Measurements from ENCODE around the gene KCTD19. TPM values are rescaled to one million over a fixed set of nuclear protein-coding genes. Genes with fewer than 3 reads are reported as not detected.
"Not testable (repeated sequence)": the region's sequence is repeated elsewhere in the genome, so short reads cannot be mapped to it uniquely, and the experiment has no call there.

Gene KCTD19
- total RNA-seq, result 1 to 10 TPM; 7.9 to 8.5 TPM

GRCh38 chr16:67326472-67327309 lies at the start of gene KCTD19, which contains the start of gene LRRC36:
TSS of gene KCTD19 (minus strand) at chr16:67326741. CDS start at chr16:67326707, 34 bp downstream.
TSS of gene LRRC36 (plus strand) at chr16:67326815. CDS start at chr16:67326863, 48 bp downstream.
- H3K4me3 Mint-ChIP-seq, result peak within 1 kb of the TSS; percentile 92 to 99
- peaks cover 0 to 4% of the 10 kb centered on the region in 2 donors for H3K36me3 Mint-ChIP-seq (ENCODE audit: insufficient read depth in 2 of 2)
- peaks cover 59% of the 10 kb centered on the region for H3K27me3 Mint-ChIP-seq (ENCODE audit: low read depth)
- no peaks in the 10 kb centered on the region for H3K9me3 Mint-ChIP-seq
- peak; percentile 86 to 89 for DNase-seq
- H3K4me1 Mint-ChIP-seq (ENCODE audit: low read depth), result peaks cover 16% of the 10 kb centered on the region
- peak; percentile 88 to 95 for ATAC-seq (replicated peaks in 1 of 2)
- peak within 1 kb of the TSS; percentile 64 for H3K27ac Mint-ChIP-seq

DNA sequence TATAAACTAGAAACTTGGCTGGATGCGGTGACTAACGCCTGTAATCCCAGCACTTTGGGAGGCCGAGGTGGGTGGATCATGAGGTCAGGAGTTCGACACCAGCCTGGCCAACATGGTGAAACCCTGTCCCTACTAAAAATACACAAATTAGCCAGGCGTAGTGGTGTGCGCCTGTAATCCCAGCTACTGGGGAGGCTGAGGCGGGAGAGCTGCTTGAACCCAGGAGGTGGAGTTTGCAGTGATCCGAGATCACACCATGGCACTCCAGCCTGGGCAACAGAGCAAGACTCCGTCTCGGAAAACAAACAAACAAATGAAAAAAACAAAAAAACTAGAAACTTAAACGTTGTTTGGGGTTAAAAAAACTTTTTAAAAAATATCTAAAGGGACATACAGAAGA lies 49.5 kb upstream of the KCTD19 start:
- not testable (repeated sequence) for DNase-seq; H3K27ac Mint-ChIP-seq; H3K36me3 Mint-ChIP-seq (ENCODE audit: insufficient read depth in 2 of 2); ATAC-seq (replicated peaks in 1 of 2); H3K4me3 Mint-ChIP-seq; H3K27me3 Mint-ChIP-seq (ENCODE audit: low read depth); H3K9me3 Mint-ChIP-seq; H3K4me1 Mint-ChIP-seq (ENCODE audit: low read depth)

- Mint-ChIP-seq H3K9me3 (no peaks in the 10 kb centered on the region), H3K27me3 (ENCODE audit: low read depth) (peaks cover 8% of the 10 kb centered on the region), H3K27ac (no peak overlapping the region), H3K4me1 (ENCODE audit: low read depth) (no peaks in the 10 kb centered on the region), H3K4me3 (no peak overlapping the region), H3K36me3 (ENCODE audit: insufficient read depth in 2 of 2) (no peaks in the 10 kb centered on the region)
- no peak for DNase-seq
- no peak for ATAC-seq (replicated peaks in 1 of 2)
Observed at GRCh38 chr16:67372664-67373063, 46.1 kb upstream of the KCTD19 start.

DNA sequence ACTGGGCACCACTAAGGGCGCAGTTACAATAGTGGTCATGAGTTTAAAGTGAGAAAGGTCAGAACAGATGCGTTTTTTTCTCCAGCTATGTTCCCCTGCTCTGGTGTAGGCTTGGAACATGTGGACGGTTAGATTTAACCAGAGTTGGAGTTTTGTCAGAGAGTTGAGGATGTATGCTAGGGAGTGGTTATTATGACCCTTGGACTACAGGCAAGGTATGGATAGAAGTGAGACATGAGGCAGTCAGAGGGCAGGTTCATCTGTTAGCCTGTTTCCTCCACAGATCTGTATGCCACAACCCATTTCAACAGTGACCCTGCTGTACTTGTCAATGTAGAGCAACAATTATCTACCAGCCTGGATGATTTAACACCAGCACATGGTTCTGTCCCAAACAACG lies 44.1 kb upstream of the KCTD19 start:
- H3K9me3 Mint-ChIP-seq, result no peaks in the 10 kb centered on the region
- peaks cover 7% of the 10 kb centered on the region for H3K27me3 Mint-ChIP-seq (ENCODE audit: low read depth)
- no peak overlapping the region for H3K4me3 Mint-ChIP-seq

GRCh38 chr16:67364600-67365235 lies 38.2 kb upstream of the KCTD19 start:
- H3K27me3 Mint-ChIP-seq (ENCODE audit: low read depth), result no peaks in the 10 kb centered on the region
- no peaks in the 10 kb centered on the region for H3K36me3 Mint-ChIP-seq (ENCODE audit: insufficient read depth in 2 of 2)
- no peak overlapping the region for H3K4me3 Mint-ChIP-seq
- no peak overlapping the region for H3K27ac Mint-ChIP-seq
- peaks cover 12% of the 10 kb centered on the region for H3K4me1 Mint-ChIP-seq (ENCODE audit: low read depth)
- ATAC-seq (replicated peaks in 1 of 2) (no peak), DNase-seq (no peak)
- H3K9me3 Mint-ChIP-seq, result no peaks in the 10 kb centered on the region

More for the DNA sequence above, 44.1 kb upstream of the KCTD19 start:
- no peaks in the 10 kb centered on the region for H3K36me3 Mint-ChIP-seq (ENCODE audit: insufficient read depth in 2 of 2)
- no peak overlapping the region for H3K27ac Mint-ChIP-seq
- H3K4me1 Mint-ChIP-seq (ENCODE audit: low read depth), result peaks cover 4% of the 10 kb centered on the region
- DNase-seq (no peak), ATAC-seq (replicated peaks in 1 of 2) (no peak)

DNA sequence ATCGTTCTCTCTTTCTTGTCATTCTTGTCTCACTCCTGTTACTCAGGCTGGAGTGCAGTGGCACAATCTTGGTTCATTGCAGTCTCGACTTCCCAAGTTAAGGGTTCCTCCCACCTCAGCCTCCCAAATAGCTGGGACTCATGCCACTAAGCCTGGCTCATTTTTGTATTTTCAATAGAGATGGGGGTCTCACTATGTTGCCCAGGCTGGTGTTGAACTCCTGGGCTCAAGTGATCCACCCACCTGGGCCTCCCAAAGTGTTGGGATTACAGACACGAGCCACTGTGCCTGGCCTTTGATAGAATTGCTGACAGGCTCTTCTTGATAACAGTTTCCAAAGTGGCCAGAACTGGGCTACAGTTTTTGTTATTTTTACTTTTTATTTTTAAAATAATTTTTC lies 34.5 kb upstream of the KCTD19 start:
- no peak for ATAC-seq (replicated peaks in 1 of 2)
- H3K9me3 Mint-ChIP-seq, result no peaks in the 10 kb centered on the region
- no peak overlapping the region for H3K4me3 Mint-ChIP-seq

DNA sequence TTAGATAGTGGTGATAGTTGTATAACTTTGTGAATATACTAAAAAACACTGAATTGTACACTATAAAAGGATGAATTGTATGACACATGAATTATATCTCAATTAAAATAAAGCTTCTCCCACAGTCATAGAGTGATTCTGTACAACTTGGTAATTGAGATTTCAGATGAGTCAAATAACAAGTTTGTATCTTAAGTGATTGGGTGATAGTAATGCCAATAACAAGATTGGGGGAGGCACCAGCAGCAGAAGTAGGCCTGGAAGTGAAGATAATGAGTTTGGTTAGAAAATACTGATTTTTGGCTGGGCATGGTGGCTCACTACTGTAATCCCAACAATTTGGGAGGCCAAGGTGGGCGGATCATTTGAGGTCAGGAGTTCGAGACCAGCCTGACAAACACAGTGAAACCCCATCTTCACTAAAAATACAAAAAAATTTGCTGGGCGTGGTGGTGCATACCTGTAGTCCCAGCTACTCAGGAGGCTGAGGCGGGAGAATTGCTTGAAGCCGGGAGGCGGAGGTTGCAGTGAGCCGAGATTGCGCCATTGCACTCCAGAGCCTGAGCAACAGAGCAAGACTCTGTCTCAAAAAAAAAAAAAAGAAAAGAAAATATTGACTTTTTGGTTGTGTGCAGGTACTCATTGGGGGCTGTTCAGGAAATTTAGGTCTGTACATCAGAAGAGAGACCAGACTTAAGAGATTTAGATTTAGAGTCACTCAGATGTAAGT lies 33.2 kb upstream of the KCTD19 start:
- ATAC-seq (replicated peaks in 1 of 2); DNase-seq; H3K27ac Mint-ChIP-seq; H3K9me3 Mint-ChIP-seq; H3K4me1 Mint-ChIP-seq (ENCODE audit: low read depth); H3K27me3 Mint-ChIP-seq (ENCODE audit: low read depth); H3K4me3 Mint-ChIP-seq; H3K36me3 Mint-ChIP-seq (ENCODE audit: insufficient read depth in 2 of 2): not testable (repeated sequence)

More for the DNA sequence above, 34.5 kb upstream of the KCTD19 start:
- DNase-seq, result no peak
- peaks cover 21% of the 10 kb centered on the region for H3K4me1 Mint-ChIP-seq (ENCODE audit: low read depth)
- H3K27ac Mint-ChIP-seq, result no peak overlapping the region
- no peaks in the 10 kb centered on the region for H3K27me3 Mint-ChIP-seq (ENCODE audit: low read depth)
- H3K36me3 Mint-ChIP-seq (ENCODE audit: insufficient read depth in 2 of 2), result no peaks in the 10 kb centered on the region

DNA sequence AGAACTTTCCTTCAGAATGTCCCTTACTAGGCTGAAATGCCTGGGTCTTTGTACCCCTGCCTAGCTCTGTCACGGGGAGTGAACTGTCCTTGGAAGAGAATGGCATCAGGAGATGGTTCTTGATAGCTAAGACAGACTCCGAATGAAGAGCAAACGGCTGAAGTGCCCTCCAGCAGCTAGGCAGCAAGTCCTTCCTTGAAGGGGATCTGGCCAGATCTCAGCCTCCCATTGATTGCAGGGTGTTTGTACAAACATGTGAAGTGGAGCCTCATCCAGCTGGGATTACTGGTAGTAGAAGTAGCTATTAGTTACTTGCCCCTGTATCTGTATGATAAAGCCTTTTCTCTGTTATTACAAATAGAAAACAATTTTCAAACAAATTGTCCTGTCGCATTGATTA lies 31.0 kb upstream of the KCTD19 start:
- Mint-ChIP-seq H3K27me3 (ENCODE audit: low read depth) (no peaks in the 10 kb centered on the region), H3K36me3 (ENCODE audit: insufficient read depth in 2 of 2) (no peaks in the 10 kb centered on the region), H3K27ac (no peak overlapping the region), H3K9me3 (no peaks in the 10 kb centered on the region), H3K4me1 (ENCODE audit: low read depth) (peaks cover 9% of the 10 kb centered on the region), H3K4me3 (no peak overlapping the region)
- DNase-seq (no peak), ATAC-seq (replicated peaks in 1 of 2) (no peak)

DNA sequence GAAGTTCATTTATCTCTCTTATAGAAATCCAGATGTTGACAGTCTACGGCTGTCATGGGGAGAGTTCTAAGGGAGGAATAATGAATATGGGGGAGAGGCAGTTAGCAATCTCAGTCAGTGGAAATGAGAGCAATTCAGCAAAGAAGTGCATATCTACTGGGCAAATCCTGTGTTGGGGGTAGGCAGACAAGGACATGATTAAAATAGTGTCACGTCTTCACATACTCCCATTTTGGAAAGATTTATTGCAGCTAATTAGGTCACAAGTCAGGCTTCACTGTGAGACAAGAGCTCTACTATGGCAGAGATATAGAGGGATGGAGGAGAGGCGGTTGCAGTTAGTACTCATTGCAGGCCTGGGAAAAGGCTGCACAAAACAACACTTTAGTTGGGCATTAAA lies 29.9 kb upstream of the KCTD19 start:
- ATAC-seq (replicated peaks in 1 of 2), result no peak

GRCh38 chr16:67352463-67352862 lies 25.9 kb upstream of the KCTD19 start:
- not testable (repeated sequence) for DNase-seq; H3K27ac Mint-ChIP-seq; ATAC-seq (replicated peaks in 1 of 2); H3K4me1 Mint-ChIP-seq (ENCODE audit: low read depth); H3K27me3 Mint-ChIP-seq (ENCODE audit: low read depth); H3K36me3 Mint-ChIP-seq (ENCODE audit: insufficient read depth in 2 of 2); H3K9me3 Mint-ChIP-seq; H3K4me3 Mint-ChIP-seq

More for the DNA sequence above, 29.9 kb upstream of the KCTD19 start:
- no peak for DNase-seq
- H3K4me1 Mint-ChIP-seq (ENCODE audit: low read depth), result peaks cover 9% of the 10 kb centered on the region
- no peak overlapping the region for H3K4me3 Mint-ChIP-seq
- no peaks in the 10 kb centered on the region for H3K27me3 Mint-ChIP-seq (ENCODE audit: low read depth)
- no peaks in the 10 kb centered on the region for H3K9me3 Mint-ChIP-seq
- H3K36me3 Mint-ChIP-seq (ENCODE audit: insufficient read depth in 2 of 2), result no peaks in the 10 kb centered on the region
- no peak overlapping the region for H3K27ac Mint-ChIP-seq

- no peaks in the 10 kb centered on the region for H3K9me3 Mint-ChIP-seq
- ATAC-seq (replicated peaks in 1 of 2), result no peak
- no peak for DNase-seq
- H3K36me3 Mint-ChIP-seq (ENCODE audit: insufficient read depth in 2 of 2), result no peaks in the 10 kb centered on the region
- H3K27ac Mint-ChIP-seq, result no peak overlapping the region
- no peaks in the 10 kb centered on the region for H3K27me3 Mint-ChIP-seq (ENCODE audit: low read depth)
- no peak overlapping the region for H3K4me3 Mint-ChIP-seq
- no peaks in the 10 kb centered on the region for H3K4me1 Mint-ChIP-seq (ENCODE audit: low read depth)
Observed at GRCh38 chr16:67350324-67350723, 23.8 kb upstream of the KCTD19 start.

GRCh38 chr16:67349172-67349571 lies 22.6 kb upstream of the KCTD19 start:
- Mint-ChIP-seq H3K27ac (no peak overlapping the region), H3K4me3 (no peak overlapping the region), H3K9me3 (no peaks in the 10 kb centered on the region), H3K27me3 (ENCODE audit: low read depth) (no peaks in the 10 kb centered on the region), H3K4me1 (ENCODE audit: low read depth) (no peaks in the 10 kb centered on the region), H3K36me3 (ENCODE audit: insufficient read depth in 2 of 2) (no peaks in the 10 kb centered on the region)
- DNase-seq (no peak), ATAC-seq (replicated peaks in 1 of 2) (peak in 1 of 2 donors; percentile 41)

DNA sequence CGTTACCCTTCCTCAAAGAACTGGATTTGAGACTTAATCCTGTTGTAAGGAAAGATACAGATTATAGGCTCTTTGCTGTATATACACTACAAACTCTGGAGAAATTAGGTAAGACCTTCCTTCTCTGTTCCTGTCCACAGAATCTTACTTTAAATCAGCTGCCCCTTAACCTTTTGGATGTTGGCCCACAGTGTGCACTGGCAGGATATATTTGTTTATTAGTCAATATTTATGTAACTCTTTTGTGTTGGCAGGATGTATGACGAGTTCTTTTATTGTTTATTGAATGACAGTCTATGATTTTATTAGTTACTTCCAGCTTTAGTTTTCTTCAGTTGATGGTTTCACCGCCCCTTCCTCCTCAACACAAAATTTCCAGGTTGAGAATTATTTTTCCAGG lies 19.8 kb upstream of the KCTD19 start:
- H3K36me3 Mint-ChIP-seq (ENCODE audit: insufficient read depth in 2 of 2), result no peaks in the 10 kb centered on the region
- H3K4me1 Mint-ChIP-seq (ENCODE audit: low read depth), result no peaks in the 10 kb centered on the region
- no peaks in the 10 kb centered on the region for H3K27me3 Mint-ChIP-seq (ENCODE audit: low read depth)
- ATAC-seq (replicated peaks in 1 of 2) (no peak), DNase-seq (no peak)
- no peak overlapping the region for H3K4me3 Mint-ChIP-seq
- no peaks in the 10 kb centered on the region for H3K9me3 Mint-ChIP-seq
- no peak overlapping the region for H3K27ac Mint-ChIP-seq
